HG02981 (cell line): Measurements from ENCODE around the gene GNB1.
"Not testable (repeated sequence)": the region's sequence is repeated elsewhere in the genome, so short reads cannot be mapped to it uniquely, and the experiment has no call there.

Experiments
- ATAC-seq: cut with Tn5 transposase; IDR thresholded peaks from one replicate; pipeline ENCODE4 v1.9.1; 2021; ENCODE audit warnings: mild to moderate bottlenecking, moderate library complexity; ENCODE audit not compliant: unreplicated experiment

Gene GNB1

GRCh38 chr1:1892079-1892762 is 1.3 kb upstream of the GNB1 start:
- no peak for ATAC-seq

GRCh38 chr1:1891349-1892078 is 627 bp upstream of the GNB1 start:
- peak; percentile 27 for ATAC-seq

- ATAC-seq: peak; percentile 29
Observed at GRCh38 chr1:1889847-1890505, 911 bp downstream of the GNB1 start.

- no peak for ATAC-seq
Observed at GRCh38 chr1:1889090-1889750, 1.7 kb downstream of the GNB1 start.

GRCh38 chr1:1883890-1884289 is 7.0 kb downstream of the GNB1 start:
- not testable (repeated sequence) for ATAC-seq

- ATAC-seq: no peak
Observed at GRCh38 chr1:1883092-1883873, 7.6 kb downstream of the GNB1 start.

- ATAC-seq: no peak
Observed at GRCh38 chr1:1881727-1882126, 9.2 kb downstream of the GNB1 start.

GRCh38 chr1:1880617-1881312 is 10.1 kb downstream of the GNB1 start:
- ATAC-seq: no peak

- no peak for ATAC-seq
Observed at GRCh38 chr1:1879942-1880341, 10.9 kb downstream of the GNB1 start.

GRCh38 chr1:1877865-1878436 is 12.9 kb downstream of the GNB1 start:
- ATAC-seq: no peak

- ATAC-seq: no peak
Observed at GRCh38 chr1:1876335-1876930, 14.5 kb downstream of the GNB1 start.

GRCh38 chr1:1875932-1876331 is 15.0 kb downstream of the GNB1 start:
- ATAC-seq: no peak

- no peak for ATAC-seq
Observed at GRCh38 chr1:1874901-1875300, 16.0 kb downstream of the GNB1 start.

- ATAC-seq: no peak
Observed at GRCh38 chr1:1873186-1873585, 17.7 kb downstream of the GNB1 start.

- no peak for ATAC-seq
Observed at GRCh38 chr1:1872329-1872994, 18.4 kb downstream of the GNB1 start.

- ATAC-seq: no peak
Observed at GRCh38 chr1:1869469-1869868, 21.4 kb downstream of the GNB1 start.

- ATAC-seq: no peak
Observed at GRCh38 chr1:1867164-1867563, 23.7 kb downstream of the GNB1 start.

- no peak for ATAC-seq
Observed at GRCh38 chr1:1862905-1863547, 27.9 kb downstream of the GNB1 start.
